HG03571 (cell line): ENCODE measurements around the gene CD37.
"Not testable (repeated sequence)": the region's sequence is repeated elsewhere in the genome, so short reads cannot be mapped to it uniquely, and the experiment has no call there.

Source experiments
- ATAC-seq: cut with Tn5 transposase; IDR thresholded peaks from one replicate; pipeline ENCODE4 v1.9.1; 2021; ENCODE audit not compliant: unreplicated experiment

Gene CD37

GRCh38 chr19:49327878-49328544 is 7.2 kb upstream of the CD37 start:
- ATAC-seq = no peak

- no peak for ATAC-seq
Observed at GRCh38 chr19:49328741-49329140, 6.5 kb upstream of the CD37 start.

GRCh38 chr19:49331187-49331586 is 4.0 kb upstream of the CD37 start:
- ATAC-seq = not testable (repeated sequence)

GRCh38 chr19:49331616-49332055 is 3.6 kb upstream of the CD37 start:
- no peak for ATAC-seq

- ATAC-seq = not testable (repeated sequence)
Observed at GRCh38 chr19:49332691-49333417, 2.4 kb upstream of the CD37 start.

- ATAC-seq = no peak
Observed at GRCh38 chr19:49333418-49333805, 1.8 kb upstream of the CD37 start.

- peak; percentile 35 for ATAC-seq
Observed at GRCh38 chr19:49333811-49334288, 1.4 kb upstream of the CD37 start.

GRCh38 chr19:49335784-49336481 is 727 bp downstream of the CD37 start:
- no peak for ATAC-seq

- ATAC-seq = no peak
Observed at GRCh38 chr19:49336482-49337266, 1.5 kb downstream of the CD37 start.

GRCh38 chr19:49337267-49338022 is 2.2 kb downstream of the CD37 start:
- no peak for ATAC-seq

GRCh38 chr19:49338023-49338677 is 2.9 kb downstream of the CD37 start:
- ATAC-seq = no peak

GRCh38 chr19:49338691-49339300 is 3.6 kb downstream of the CD37 start:
- ATAC-seq = no peak

- no peak for ATAC-seq
Observed at GRCh38 chr19:49339301-49340068, 4.3 kb downstream of the CD37 start.

- peak; percentile 55 for ATAC-seq
Observed at GRCh38 chr19:49340069-49340864, 5.1 kb downstream of the CD37 start.

- no peak for ATAC-seq
Observed at GRCh38 chr19:49340865-49341718, 5.9 kb downstream of the CD37 start.

- no peak for ATAC-seq
Observed at GRCh38 chr19:49342291-49342721, 7.1 kb downstream of the CD37 start.

GRCh38 chr19:49343123-49343522 is 7.9 kb downstream of the CD37 start:
- no peak for ATAC-seq
